ENCODE data around the gene BACE1-AS.

The BACE1-AS gene

DNA sequence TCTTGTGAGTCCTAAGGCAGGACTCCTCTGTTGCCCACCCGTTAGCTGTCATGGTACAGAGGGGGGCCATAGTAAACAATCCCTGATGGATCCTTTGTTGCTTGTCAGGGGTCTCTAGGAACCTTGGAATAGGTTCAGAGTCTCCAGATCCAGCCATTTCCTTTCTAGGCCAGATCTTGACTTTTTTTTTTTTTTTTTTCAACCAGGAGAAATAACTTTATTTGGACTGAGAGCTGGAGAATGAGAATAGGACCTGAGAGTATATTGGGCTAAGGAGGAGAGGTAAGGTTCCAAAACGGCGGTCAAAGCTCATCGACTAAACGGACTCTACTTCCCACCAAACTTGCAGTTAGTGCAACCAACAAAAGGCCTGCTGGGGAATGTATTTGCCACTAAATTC, 44.3 kb downstream of the BACE1-AS start:
- peaks cover 12% of the 10 kb centered on the region for H3K36me3 ChIP-seq (ENCODE audit: control insufficient read depth, insufficient read depth, low read length)
- DNase-seq, result no peak

GRCh38 chr11:117337076-117337475, 45.9 kb downstream of the BACE1-AS start:
- H3K27me3 ChIP-seq (replicated peaks; ENCODE audit: control insufficient read depth, insufficient read depth, low read length, poor library complexity, severe bottlenecking), result no peaks in the 10 kb centered on the region
- DNase-seq, result no peak
- no peak overlapping the region for H3K27ac ChIP-seq (ENCODE audit: insufficient read depth, low read length, poor library complexity, severe bottlenecking)
- no peak overlapping the region for H3K4me3 ChIP-seq (ENCODE audit: insufficient read depth, low read depth, low read length, poor library complexity, severe bottlenecking)
- no peaks in the 10 kb centered on the region for H3K9me3 ChIP-seq (ENCODE audit: control insufficient read depth, low read length)
- peaks cover 13% of the 10 kb centered on the region for H3K36me3 ChIP-seq (ENCODE audit: control insufficient read depth, insufficient read depth, low read length)
- H3K4me1 ChIP-seq (ENCODE audit: control insufficient read depth, insufficient read depth, low read length, poor library complexity, severe bottlenecking), result no peaks in the 10 kb centered on the region

More for the DNA sequence above, 44.3 kb downstream of the BACE1-AS start:
- no peaks in the 10 kb centered on the region for H3K4me1 ChIP-seq (ENCODE audit: control insufficient read depth, insufficient read depth, low read length, poor library complexity, severe bottlenecking)
- no peaks in the 10 kb centered on the region for H3K9me3 ChIP-seq (ENCODE audit: control insufficient read depth, low read length)
- no peaks in the 10 kb centered on the region for H3K27me3 ChIP-seq (replicated peaks; ENCODE audit: control insufficient read depth, insufficient read depth, low read length, poor library complexity, severe bottlenecking)
- H3K4me3 ChIP-seq (ENCODE audit: insufficient read depth, low read depth, low read length, poor library complexity, severe bottlenecking), result no peak overlapping the region
- no peak overlapping the region for H3K27ac ChIP-seq (ENCODE audit: insufficient read depth, low read length, poor library complexity, severe bottlenecking)
